ENCODE measurements around the gene CBX1. TPM values are rescaled to one million over a fixed set of nuclear protein-coding genes. Genes with fewer than 3 reads are reported as not detected.

CBX1 gene
- total and polyA plus RNA-seq, 5 donors from 2014 or later = 13.9 to 22.7 (median 16.2) TPM

- Histone ChIP-seq H3K27me3 (ENCODE audit: control insufficient read depth, insufficient read depth, low read length) (no peaks in the 10 kb centered on the region), H3K36me3 (ENCODE audit: control insufficient read depth, insufficient read depth, low read length) (peaks cover 18% of the 10 kb centered on the region), H3K27ac (ENCODE audit: insufficient read depth, low read length, poor library complexity, severe bottlenecking) (peak overlapping the region; percentile 83), H3K9me3 (ENCODE audit: control insufficient read depth in 2 of 2, low read length in 2 of 2) (no peaks in the 10 kb centered on the region), H3K4me1 (ENCODE audit: control insufficient read depth, insufficient read depth, low read length, poor library complexity, severe bottlenecking) (peaks cover 40% of the 10 kb centered on the region), H3K4me3 (ENCODE audit: low read depth, low read length) (peak overlapping the region; percentile 88)
- H3K9me3 Mint-ChIP-seq = no peaks in the 10 kb centered on the region
- DNase-seq = no peak
- H3K27ac Mint-ChIP-seq = peak overlapping the region; percentile 95 to 100 (median 96)
- ATAC-seq (ENCODE audit: low read depth in 2 of 2) = no peak
- peaks cover 11% of the 10 kb centered on the region for H3K36me3 Mint-ChIP-seq
- peaks cover 8% of the 10 kb centered on the region for H3K27me3 Mint-ChIP-seq
- H3K4me3 Mint-ChIP-seq = peak overlapping the region; percentile 93 to 94 (median 94)
- peaks cover 18 to 56% (median 37%) of the 10 kb centered on the region in 4 donors for H3K4me1 Mint-ChIP-seq
These were observed 54.1 kb downstream of the CBX1 start for GRCh38 chr17:48047113-48047740.

GRCh38 chr17:48046296-48046695 lies 55.0 kb downstream of the CBX1 start:
- peaks cover 15% of the 10 kb centered on the region for H3K27me3 Mint-ChIP-seq
- Histone ChIP-seq H3K27me3 (ENCODE audit: control insufficient read depth, insufficient read depth, low read length) (no peaks in the 10 kb centered on the region), H3K27ac (ENCODE audit: insufficient read depth, low read length, poor library complexity, severe bottlenecking) (no peak overlapping the region), H3K36me3 (ENCODE audit: control insufficient read depth, insufficient read depth, low read length) (peaks cover 8% of the 10 kb centered on the region), H3K9me3 (ENCODE audit: control insufficient read depth in 2 of 2, low read length in 2 of 2) (no peaks in the 10 kb centered on the region), H3K4me3 (ENCODE audit: low read depth, low read length) (peak overlapping the region; percentile 88), H3K4me1 (ENCODE audit: control insufficient read depth, insufficient read depth, low read length, poor library complexity, severe bottlenecking) (peaks cover 31% of the 10 kb centered on the region)
- no peaks in the 10 kb centered on the region for H3K9me3 Mint-ChIP-seq
- no peak for ATAC-seq (ENCODE audit: low read depth in 2 of 2)
- peaks cover 18 to 47% (median 32%) of the 10 kb centered on the region in 4 donors for H3K4me1 Mint-ChIP-seq
- H3K27ac Mint-ChIP-seq = peak overlapping the region; percentile 20 to 80 (median 54)
- H3K36me3 Mint-ChIP-seq = peaks cover 7% of the 10 kb centered on the region
- peak overlapping the region; percentile 45 to 94 (median 94) for H3K4me3 Mint-ChIP-seq
- no peak for DNase-seq

GRCh38 chr17:48045316-48046001 lies 55.8 kb downstream of the CBX1 start:
- Histone ChIP-seq H3K4me3 (ENCODE audit: low read depth, low read length) (no peak overlapping the region), H3K27me3 (ENCODE audit: control insufficient read depth, insufficient read depth, low read length) (no peaks in the 10 kb centered on the region), H3K4me1 (ENCODE audit: control insufficient read depth, insufficient read depth, low read length, poor library complexity, severe bottlenecking) (peaks cover 29% of the 10 kb centered on the region), H3K9me3 (ENCODE audit: control insufficient read depth in 2 of 2, low read length in 2 of 2) (no peaks in the 10 kb centered on the region), H3K27ac (ENCODE audit: insufficient read depth, low read length, poor library complexity, severe bottlenecking) (no peak overlapping the region), H3K36me3 (ENCODE audit: control insufficient read depth, insufficient read depth, low read length) (peaks cover under 1% of the 10 kb centered on the region)
- Mint-ChIP-seq H3K9me3 (no peaks in the 10 kb centered on the region), H3K36me3 (peaks cover 2% of the 10 kb centered on the region), H3K4me3 (peak overlapping the region in 2 of 4 donors; percentile 30 to 94), H3K27me3 (peaks cover 19% of the 10 kb centered on the region), H3K27ac (peak overlapping the region in 1 of 3 donors; percentile 20), H3K4me1 (peaks cover 15 to 39% (median 26%) of the 10 kb centered on the region in 4 donors)
- DNase-seq (no peak), ATAC-seq (ENCODE audit: low read depth in 2 of 2) (no peak)

- Histone ChIP-seq H3K4me1 (ENCODE audit: control insufficient read depth, insufficient read depth, low read length, poor library complexity, severe bottlenecking) (peaks cover 23% of the 10 kb centered on the region), H3K27ac (ENCODE audit: insufficient read depth, low read length, poor library complexity, severe bottlenecking) (no peak overlapping the region), H3K9me3 (ENCODE audit: control insufficient read depth in 2 of 2, low read length in 2 of 2) (no peaks in the 10 kb centered on the region), H3K27me3 (ENCODE audit: control insufficient read depth, insufficient read depth, low read length) (no peaks in the 10 kb centered on the region), H3K4me3 (ENCODE audit: low read depth, low read length) (no peak overlapping the region), H3K36me3 (ENCODE audit: control insufficient read depth, insufficient read depth, low read length) (no peaks in the 10 kb centered on the region)
- peaks cover 11 to 33% (median 22%) of the 10 kb centered on the region in 4 donors for H3K4me1 Mint-ChIP-seq
- H3K27me3 Mint-ChIP-seq = peaks cover 19% of the 10 kb centered on the region
- no peak overlapping the region for H3K27ac Mint-ChIP-seq
- H3K4me3 Mint-ChIP-seq = peak overlapping the region in 1 of 4 donors; percentile 77
- DNase-seq (no peak), ATAC-seq (ENCODE audit: low read depth in 2 of 2) (no peak)
- H3K9me3 Mint-ChIP-seq = no peaks in the 10 kb centered on the region
- H3K36me3 Mint-ChIP-seq = no peaks in the 10 kb centered on the region
These were observed 56.4 kb downstream of the CBX1 start for GRCh38 chr17:48044851-48045250.

- peaks cover 6 to 24% (median 18%) of the 10 kb centered on the region in 4 donors for H3K4me1 Mint-ChIP-seq
- Histone ChIP-seq H3K9me3 (ENCODE audit: control insufficient read depth in 2 of 2, low read length in 2 of 2) (no peaks in the 10 kb centered on the region), H3K27ac (ENCODE audit: insufficient read depth, low read length, poor library complexity, severe bottlenecking) (no peak overlapping the region), H3K36me3 (ENCODE audit: control insufficient read depth, insufficient read depth, low read length) (no peaks in the 10 kb centered on the region), H3K4me1 (ENCODE audit: control insufficient read depth, insufficient read depth, low read length, poor library complexity, severe bottlenecking) (peaks cover 12% of the 10 kb centered on the region), H3K27me3 (ENCODE audit: control insufficient read depth, insufficient read depth, low read length) (peaks cover 7% of the 10 kb centered on the region), H3K4me3 (ENCODE audit: low read depth, low read length) (no peak overlapping the region)
- H3K4me3 Mint-ChIP-seq = peak overlapping the region in 1 of 4 donors; percentile 79
- H3K36me3 Mint-ChIP-seq = no peaks in the 10 kb centered on the region
- no peak overlapping the region for H3K27ac Mint-ChIP-seq
- H3K27me3 Mint-ChIP-seq = peaks cover 31% of the 10 kb centered on the region
- ATAC-seq (ENCODE audit: low read depth in 2 of 2) (no peak), DNase-seq (no peak)
- H3K9me3 Mint-ChIP-seq = no peaks in the 10 kb centered on the region
These were observed 58.1 kb downstream of the CBX1 start for GRCh38 chr17:48043176-48043575.

- peaks cover 59% of the 10 kb centered on the region for H3K27me3 Mint-ChIP-seq
- Histone ChIP-seq H3K9me3 (ENCODE audit: control insufficient read depth in 2 of 2, low read length in 2 of 2) (no peaks in the 10 kb centered on the region), H3K4me1 (ENCODE audit: control insufficient read depth, insufficient read depth, low read length, poor library complexity, severe bottlenecking) (peaks cover 14% of the 10 kb centered on the region), H3K36me3 (ENCODE audit: control insufficient read depth, insufficient read depth, low read length) (no peaks in the 10 kb centered on the region), H3K4me3 (ENCODE audit: low read depth, low read length) (no peak overlapping the region), H3K27me3 (ENCODE audit: control insufficient read depth, insufficient read depth, low read length) (peaks cover 15% of the 10 kb centered on the region), H3K27ac (ENCODE audit: insufficient read depth, low read length, poor library complexity, severe bottlenecking) (no peak overlapping the region)
- peaks cover 0 to 12% (median 7%) of the 10 kb centered on the region in 4 donors for H3K4me1 Mint-ChIP-seq
- peak overlapping the region in 3 of 4 donors; percentile 45 to 87 (median 78) for H3K4me3 Mint-ChIP-seq
- no peaks in the 10 kb centered on the region for H3K36me3 Mint-ChIP-seq
- H3K27ac Mint-ChIP-seq = peak overlapping the region in 1 of 3 donors; percentile 18
- H3K9me3 Mint-ChIP-seq = peaks cover 0 to 1% (median 0%) of the 10 kb centered on the region in 7 donors
- DNase-seq (no peak), ATAC-seq (ENCODE audit: low read depth in 2 of 2) (no peak)
These were observed 62.6 kb downstream of the CBX1 start for GRCh38 chr17:48038687-48039086.

- peak overlapping the region; percentile 78 to 94 (median 88) for H3K4me3 Mint-ChIP-seq
- H3K4me3 ChIP-seq (ENCODE audit: low read depth, low read length) = peak overlapping the region; percentile 26
- no peaks in the 10 kb centered on the region for H3K36me3 Mint-ChIP-seq
- peaks cover 19% of the 10 kb centered on the region for H3K27me3 ChIP-seq (ENCODE audit: control insufficient read depth, insufficient read depth, low read length)
- H3K27ac Mint-ChIP-seq = no peak overlapping the region
- H3K27ac ChIP-seq (ENCODE audit: insufficient read depth, low read length, poor library complexity, severe bottlenecking) = no peak overlapping the region
- peaks cover 67% of the 10 kb centered on the region for H3K27me3 Mint-ChIP-seq
- no peaks in the 10 kb centered on the region for H3K9me3 ChIP-seq (ENCODE audit: control insufficient read depth in 2 of 2, low read length in 2 of 2)
- peaks cover 0 to 1% (median 0%) of the 10 kb centered on the region in 7 donors for H3K9me3 Mint-ChIP-seq
- H3K4me1 ChIP-seq (ENCODE audit: control insufficient read depth, insufficient read depth, low read length, poor library complexity, severe bottlenecking) = peaks cover 14% of the 10 kb centered on the region
- no peaks in the 10 kb centered on the region for H3K36me3 ChIP-seq (ENCODE audit: control insufficient read depth, insufficient read depth, low read length)
- H3K4me1 Mint-ChIP-seq = peaks cover 0 to 12% (median 7%) of the 10 kb centered on the region in 4 donors
- DNase-seq (peak in 1 of 3 donors; percentile 13), ATAC-seq (ENCODE audit: low read depth in 2 of 2) (no peak)
These were observed 63.4 kb downstream of the CBX1 start for GRCh38 chr17:48037838-48038323.

Measured in CD4-positive, CD25-positive, alpha-beta regulatory T cell (primary cell).